Natural killer cell treated with Interleukin-12 subunit alpha and Interleukin-12 subunit beta and Interleukin-15 and Interleukin-18, amount 100 ng/mL, for 72 hours (primary cell): ENCODE measurements around the gene CDK11B. TPM values are rescaled to one million over a fixed set of nuclear protein-coding genes. Genes with fewer than 3 reads are reported as not detected.

ENCODE experiments used
- ATAC-seq, 2 donors: fragments of 150-1000 bp; cut with Tn5 transposase in 1 of 2; sonication (Bioruptor Pico), chemical (Tn5 transposase) in 1 of 2; 2 replicates each; pipeline ENCODE4 v1.10.0; 2021
- DNase-seq: peaks from one replicate; pipeline ENCODE4 v3.0.0; 2022; ENCODE audit warnings: low spot score
- H3K27ac Mint-ChIP-seq, 2 donors: 1 replicate in 1 of 2; 2 replicates in 1 of 2; pipeline ENCODE4 v1.8.0; 2022; ENCODE audit warnings: mixed read lengths in 2 of 2, mild to moderate bottlenecking in 1 of 2, moderate library complexity in 1 of 2
- H3K27me3 Mint-ChIP-seq, 2 donors: 1 replicate in 1 of 2; 2 replicates in 1 of 2; pipeline ENCODE4 v1.8.0; 2022; ENCODE audit warnings: mixed read lengths in 2 of 2
- H3K36me3 Mint-ChIP-seq: one replicate; pipeline ENCODE4 v1.8.0; 2022; ENCODE audit warnings: mixed read lengths
- H3K4me1 Mint-ChIP-seq, 2 donors: 1 replicate in 1 of 2; 2 replicates in 1 of 2; pipeline ENCODE4 v1.8.0; 2022; ENCODE audit warnings: low read depth in 2 of 2, mixed read lengths in 2 of 2, mild to moderate bottlenecking in 1 of 2
- H3K4me3 Mint-ChIP-seq: one replicate; pipeline ENCODE4 v1.8.0; 2022; ENCODE audit warnings: mixed read lengths
- H3K9me3 Mint-ChIP-seq: 2 replicates; pipeline ENCODE4 v1.8.0; 2022; ENCODE audit warnings: mixed read lengths
- total RNA-seq, 2 donors: library from RNA; stranded (reverse); gene quantifications; one replicate each; pipeline ENCODE4 v1.2.3, GENCODE V29; 2022

The CDK11B gene
- total RNA-seq, 2 donors from 2014 or later, result 37.2 to 51.7 TPM

GRCh38 chr1:1594602-1595260 is 64.1 kb downstream of the CDK11B start:
- DNase-seq, result no peak
- peak in 1 of 2 donors; percentile 2 for ATAC-seq
- Mint-ChIP-seq H3K27ac (no peak overlapping the region), H3K4me1 (peaks cover 0 to 4% of the 10 kb centered on the region in 2 donors), H3K9me3 (no peaks in the 10 kb centered on the region), H3K36me3 (no peaks in the 10 kb centered on the region), H3K27me3 (no peaks in the 10 kb centered on the region), H3K4me3 (no peak overlapping the region)

- ATAC-seq (peak in 1 of 2 donors; percentile 41), DNase-seq (no peak)
- Mint-ChIP-seq H3K27ac (no peak overlapping the region), H3K9me3 (no peaks in the 10 kb centered on the region), H3K4me1 (peaks cover 0 to 3% of the 10 kb centered on the region in 2 donors), H3K27me3 (no peaks in the 10 kb centered on the region), H3K4me3 (no peak overlapping the region), H3K36me3 (no peaks in the 10 kb centered on the region)
Observed at GRCh38 chr1:1593834-1594601, 64.8 kb downstream of the CDK11B start.

- DNase-seq (no peak), ATAC-seq (no peak)
- no peaks in the 10 kb centered on the region for H3K27me3 Mint-ChIP-seq
- no peak overlapping the region for H3K4me3 Mint-ChIP-seq
- no peaks in the 10 kb centered on the region for H3K9me3 Mint-ChIP-seq
- no peaks in the 10 kb centered on the region for H3K36me3 Mint-ChIP-seq
- no peaks in the 10 kb centered on the region for H3K4me1 Mint-ChIP-seq
- H3K27ac Mint-ChIP-seq, result no peak overlapping the region
Observed at GRCh38 chr1:1591452-1591851, 67.4 kb downstream of the CDK11B start.

Other genes with a start within 250 kb of the CDK11B start
- not detected for gene ANKRD65, start 237.7 kb downstream of the CDK11B start, total RNA-seq
- gene VWA1, start 223.3 kb downstream of the CDK11B start, total RNA-seq, result 1 to 10 TPM; 1.3 to 7.7 TPM
- 1 to 10 TPM in 1 of 2 donors, under 1 TPM in 1; 0.17 to 1.7 TPM for gene ATAD3C, start 209.3 kb downstream of the CDK11B start, total RNA-seq
- 100 to 1,000 TPM in 1 of 2 donors, 10 to 100 TPM in 1; 56.6 to 126 TPM for gene ATAD3B, start 187.2 kb downstream of the CDK11B start, total RNA-seq
- 100 to 1,000 TPM in 1 of 2 donors, 10 to 100 TPM in 1; 52.7 to 126 TPM for gene ATAD3A, start 146.8 kb downstream of the CDK11B start, total RNA-seq
- gene TMEM240, start 118.4 kb downstream of the CDK11B start, total RNA-seq, result 1 to 10 TPM in 1 of 2 donors, not detected in 1; 1.6 TPM
- gene SSU72, start 84.1 kb downstream of the CDK11B start, total RNA-seq, result 100 to 1,000 TPM in 1 of 2 donors, 10 to 100 TPM in 1; 97.6 to 146 TPM
- 1 to 10 TPM in 1 of 2 donors, under 1 TPM in 1; 0.81 to 2.4 TPM for gene FNDC10, start 58.9 kb downstream of the CDK11B start, total RNA-seq
- 10 to 100 TPM; 29.3 to 43.5 TPM for gene MIB2, start 43.5 kb downstream of the CDK11B start, total RNA-seq
- 1 to 10 TPM; 4.9 to 6.1 TPM for gene MMP23B, start 26.8 kb downstream of the CDK11B start, total RNA-seq
- gene SLC35E2B, start 33.8 kb upstream of the CDK11B start, total RNA-seq, result 10 to 100 TPM; 32.8 to 34.6 TPM
- gene CDK11A, start 65.4 kb upstream of the CDK11B start, total RNA-seq, result 100 to 1,000 TPM in 1 of 2 donors, 10 to 100 TPM in 1; 75.9 to 129 TPM
- 100 to 1,000 TPM in 1 of 2 donors, 10 to 100 TPM in 1; 89.1 to 145 TPM for gene NADK, start 119.5 kb upstream of the CDK11B start, total RNA-seq
- gene GNB1, start 232.1 kb upstream of the CDK11B start, total RNA-seq, result 100 to 1,000 TPM; 361 to 446 TPM